ENCODE data around the gene NR5A1.

DNA sequence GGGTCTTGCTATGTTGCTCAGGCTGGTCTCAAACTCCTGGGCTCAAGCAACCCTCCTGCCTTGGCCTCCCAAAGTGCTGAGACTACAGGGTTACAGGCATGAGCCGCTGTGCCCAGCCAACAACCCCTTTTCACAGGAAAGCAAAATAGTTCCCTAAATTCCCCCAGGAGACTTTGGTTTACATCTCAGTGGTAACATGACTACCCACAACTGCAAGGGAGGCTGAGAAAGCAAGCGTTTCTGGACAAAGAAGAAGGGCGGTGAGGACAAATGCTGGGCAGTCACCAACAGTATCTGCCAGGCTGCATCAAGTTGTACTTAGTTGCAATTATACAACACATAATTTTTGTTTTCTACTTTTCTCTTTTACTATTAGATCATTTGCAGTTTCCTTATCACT is 64.4 kb downstream of the NR5A1 start:
- TF ChIP-seq CTCF (conservative IDR thresholded peaks at IDR 0.05; ENCODE audit: low read depth in 2 of 2) (no peak), POLR2AphosphoS5 (IDR thresholded peaks at IDR 0.05; ENCODE audit: low read depth) (no peak), NANOG (IDR thresholded peaks at IDR 0.05; ENCODE audit: borderline replicate concordance) (no peak), EZH2 (IDR thresholded peaks at IDR 0.05; ENCODE audit: low read depth, unreplicated experiment) (no peak), REST (IDR thresholded peaks at IDR 0.05; ENCODE audit: unreplicated experiment) (no peak), CREB1 (CRISPR knock-in tag; IDR thresholded peaks at IDR 0.05; ENCODE audit: low read depth) (no peak), EZH2phosphoT487 (IDR thresholded peaks at IDR 0.05; ENCODE audit: unreplicated experiment) (no peak), ZNF331 (CRISPR knock-in tag; IDR thresholded peaks at IDR 0.05; ENCODE audit: low read depth) (no peak)

All from GM23338 (cell line).